Caco-2 (cell line): ENCODE measurements around the gene ARHGAP15. TPM values are rescaled to one million over a fixed set of nuclear protein-coding genes. Genes with fewer than 3 reads are reported as not detected.

Experiments used
- BruUV-seq: library from RNA; stranded (reverse); fragments of 400-500 nt; replicated peaks from 2 replicates; lab custom pipeline; 2021; lab: Mats Ljungman, UMichigan
- CTCF ChIA-PET: fragments of 300-600 bp; sonication (Branson Sonifier 250); formaldehyde crosslinking; loops from one replicate; lab custom pipeline; 2022; ENCODE audit warnings: antibody characterized with exemption; lab: Charles Lee
- POLR2A ChIA-PET: fragments of 300-600 bp; sonication (Branson Sonifier 250); formaldehyde crosslinking; loops from one replicate; lab custom pipeline; 2022; ENCODE audit warnings: antibody characterized with exemption; lab: Charles Lee
- DNase-seq, 2 experiments: peaks; one replicate each; pipeline versions ENCODE4 v3.0.0 to v3.0.0-alpha.2; 2020 to 2022
- H3K27me3 ChIP-seq: replicated peaks from 2 replicates; pipeline ENCODE4 v1.6.0; 2011; ENCODE audit warnings: low read length; ENCODE audit not compliant: control insufficient read depth, insufficient read depth
- H3K36me3 ChIP-seq: 2 replicates; pipeline ENCODE4 v1.5.1; 2011; ENCODE audit warnings: low read length; ENCODE audit not compliant: control insufficient read depth, insufficient read depth
- H3K4me1 ChIP-seq: fragments of 250-450 bp; sonication (Bioruptor Pico); 2 replicates; pipeline ENCODE4 v1.5.1; 2020; ENCODE audit warnings: mild to moderate bottlenecking
- H3K4me3 ChIP-seq: 2 replicates; pipeline ENCODE4 v1.5.1; 2011; ENCODE audit warnings: low read depth, mild to moderate bottlenecking, control low read depth, low read length
- H3K9me3 ChIP-seq: fragments of 250-450 bp; sonication (Bioruptor Pico); 2 replicates; pipeline ENCODE4 v1.5.1; 2020; ENCODE audit warnings: mild to moderate bottlenecking, moderate library complexity
- H3K27ac Mint-ChIP-seq: one replicate; pipeline ENCODE4 v1.8.0; 2022; ENCODE audit warnings: mixed read lengths; ENCODE audit not compliant: unreplicated experiment
- H3K27me3 Mint-ChIP-seq: one replicate; pipeline ENCODE4 v1.8.0; 2022; ENCODE audit warnings: mixed read lengths; ENCODE audit not compliant: insufficient read depth, unreplicated experiment
- H3K36me3 Mint-ChIP-seq: one replicate; pipeline ENCODE4 v1.8.0; 2022; ENCODE audit warnings: mild to moderate bottlenecking, mixed read lengths; ENCODE audit not compliant: insufficient read depth, unreplicated experiment
- H3K4me1 Mint-ChIP-seq: one replicate; pipeline ENCODE4 v1.8.0; 2022; ENCODE audit warnings: low read depth, mixed read lengths; ENCODE audit not compliant: unreplicated experiment
- H3K4me3 Mint-ChIP-seq: one replicate; pipeline ENCODE4 v1.8.0; 2022; ENCODE audit warnings: mild to moderate bottlenecking, moderate library complexity, mixed read lengths; ENCODE audit not compliant: unreplicated experiment
- H3K9me3 Mint-ChIP-seq: one replicate; pipeline ENCODE4 v1.8.0; 2022; ENCODE audit warnings: mixed read lengths; ENCODE audit not compliant: unreplicated experiment
- CTCF ChIP-seq, 2 experiments: fragments of 200-600 bp in 1 of 2; IDR thresholded peaks; 1 replicate in 1 of 2; 2 replicates in 1 of 2; pipeline versions ENCODE4 v1.5.1 to v1.8.0; 2011 to 2022; ENCODE audit warnings: antibody characterized with exemption in 1 of 2, control low read depth in 1 of 2, inconsistent platforms in 1 of 2, low read depth in 1 of 2, low read length in 1 of 2, mild to moderate bottlenecking in 1 of 2, moderate library complexity in 1 of 2; ENCODE audit not compliant: insufficient read depth in 1 of 2, severe bottlenecking in 1 of 2, unreplicated experiment in 1 of 2
- intact Hi-C: fragments of 100-400 bp; cut with micrococcal nuclease; formaldehyde crosslinking; loops from one replicate; pipeline ENCODE4 v1.10.0; 2022; ENCODE audit not compliant: unreplicated experiment
- total RNA-seq: library from RNA; stranded (reverse); gene quantifications from 2 replicates; pipeline ENCODE4 v1.2.3, GENCODE V29; 2022

The ARHGAP15 gene
- total RNA-seq, 1 experiment from 2014 or later = not detected

GRCh38 chr2:143801561-143801960 lies 672.3 kb downstream of the ARHGAP15 start:
- no peak overlapping the region for H3K4me3 Mint-ChIP-seq
- TF ChIP-seq CTCF (IDR thresholded peaks at IDR 0.05; ENCODE audit: insufficient read depth in 1 of 2, low read depth in 1 of 2, low read length in 1 of 2, severe bottlenecking in 1 of 2, unreplicated experiment in 1 of 2) = no peak
- ChIA-PET POLR2A (no interaction called here), CTCF (no interaction called here)
- no peak overlapping the region for H3K4me3 ChIP-seq
- H3K27me3 Mint-ChIP-seq = no peaks in the 10 kb centered on the region
- H3K36me3 ChIP-seq = no peaks in the 10 kb centered on the region
- H3K9me3 ChIP-seq = no peaks in the 10 kb centered on the region
- DNase-seq = no peak
- H3K27me3 ChIP-seq = no peaks in the 10 kb centered on the region
- H3K27ac Mint-ChIP-seq = no peak overlapping the region
- H3K36me3 Mint-ChIP-seq = no peaks in the 10 kb centered on the region
- H3K4me1 Mint-ChIP-seq = peaks cover 9% of the 10 kb centered on the region
- no peaks in the 10 kb centered on the region for H3K4me1 ChIP-seq
- intact Hi-C loops = no loop called here
- BruUV-seq = no TSS peak
- H3K9me3 Mint-ChIP-seq = no peaks in the 10 kb centered on the region

GRCh38 chr2:143802242-143802641 lies 673.0 kb downstream of the ARHGAP15 start:
- H3K27ac Mint-ChIP-seq = no peak overlapping the region
- H3K4me3 Mint-ChIP-seq = no peak overlapping the region
- Histone ChIP-seq H3K36me3 (no peaks in the 10 kb centered on the region), H3K27me3 (no peaks in the 10 kb centered on the region), H3K9me3 (no peaks in the 10 kb centered on the region), H3K4me3 (no peak overlapping the region), H3K4me1 (no peaks in the 10 kb centered on the region)
- no peaks in the 10 kb centered on the region for H3K27me3 Mint-ChIP-seq
- H3K9me3 Mint-ChIP-seq = no peaks in the 10 kb centered on the region
- intact Hi-C loops = no loop called here
- DNase-seq = no peak
- ChIA-PET CTCF (no interaction called here), POLR2A (no interaction called here)
- H3K36me3 Mint-ChIP-seq = no peaks in the 10 kb centered on the region
- peaks cover 9% of the 10 kb centered on the region for H3K4me1 Mint-ChIP-seq
- TF ChIP-seq CTCF (IDR thresholded peaks at IDR 0.05; ENCODE audit: insufficient read depth in 1 of 2, low read depth in 1 of 2, low read length in 1 of 2, severe bottlenecking in 1 of 2, unreplicated experiment in 1 of 2) = no peak
- BruUV-seq = no TSS peak

- Mint-ChIP-seq H3K4me3 (no peak overlapping the region), H3K4me1 (peaks cover 9% of the 10 kb centered on the region), H3K9me3 (no peaks in the 10 kb centered on the region), H3K27me3 (no peaks in the 10 kb centered on the region), H3K36me3 (no peaks in the 10 kb centered on the region), H3K27ac (no peak overlapping the region)
- intact Hi-C loops = no loop called here
- CTCF ChIA-PET = interaction anchor here (0.7 kb wide), 1 partner anchor 11 kb away, joined by 5 read pairs; no protein-coding TSS in a partner anchor
- no TSS peak for BruUV-seq
- Histone ChIP-seq H3K27me3 (no peaks in the 10 kb centered on the region), H3K4me1 (no peaks in the 10 kb centered on the region), H3K36me3 (no peaks in the 10 kb centered on the region), H3K4me3 (no peak overlapping the region), H3K9me3 (no peaks in the 10 kb centered on the region)
- DNase-seq = no peak
- no peak for TF ChIP-seq CTCF (IDR thresholded peaks at IDR 0.05; ENCODE audit: insufficient read depth in 1 of 2, low read depth in 1 of 2, low read length in 1 of 2, severe bottlenecking in 1 of 2, unreplicated experiment in 1 of 2)
- POLR2A ChIA-PET = no interaction called here
Measured at GRCh38 chr2:143802871-143803650, 673.8 kb downstream of the ARHGAP15 start.
